Measurements from ENCODE around the gene FAN1. TPM values are rescaled to one million over a fixed set of nuclear protein-coding genes. Genes with fewer than 3 reads are reported as not detected.

Gene FAN1
- total and polyA plus RNA-seq, 2 of the 13 experiments (the other 11 are each of a cell fraction or from before 2014, with no cell fraction given): 10.8 to 20.1 TPM

DNA sequence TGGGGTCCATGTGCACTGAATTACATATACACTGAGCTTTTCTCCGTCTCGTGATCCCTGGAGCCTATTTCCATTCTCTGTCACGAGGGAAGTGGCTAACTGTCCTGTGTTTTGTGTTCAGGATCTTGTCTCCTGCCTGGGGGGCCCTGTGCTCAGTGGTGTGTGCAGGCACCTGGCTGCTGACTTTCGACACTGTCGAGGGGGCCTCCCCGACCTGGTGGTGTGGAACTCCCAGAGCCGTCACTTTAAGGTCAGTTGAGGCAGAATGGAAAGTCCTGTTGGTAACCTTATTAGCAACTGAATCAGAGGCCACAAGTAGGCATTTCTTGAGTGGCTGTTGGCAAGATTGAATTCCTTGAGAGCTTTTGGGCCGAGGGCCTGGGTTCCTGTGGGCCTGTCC, 26.7 kb downstream of the FAN1 start (continued):
- TF ChIP-seq SOX13 (IDR thresholded peaks at IDR 0.05): no peak
- no peak for TF ChIP-seq SOX13 (CRISPR knock-in tag; conservative IDR thresholded peaks at IDR 0.05 in 1 of 2, IDR thresholded peaks at IDR 0.05 in 1 of 2)
- TF ChIP-seq ZNF850 (CRISPR knock-in tag; conservative IDR thresholded peaks at IDR 0.05): no peak
- TF ChIP-seq, protein P1, sequence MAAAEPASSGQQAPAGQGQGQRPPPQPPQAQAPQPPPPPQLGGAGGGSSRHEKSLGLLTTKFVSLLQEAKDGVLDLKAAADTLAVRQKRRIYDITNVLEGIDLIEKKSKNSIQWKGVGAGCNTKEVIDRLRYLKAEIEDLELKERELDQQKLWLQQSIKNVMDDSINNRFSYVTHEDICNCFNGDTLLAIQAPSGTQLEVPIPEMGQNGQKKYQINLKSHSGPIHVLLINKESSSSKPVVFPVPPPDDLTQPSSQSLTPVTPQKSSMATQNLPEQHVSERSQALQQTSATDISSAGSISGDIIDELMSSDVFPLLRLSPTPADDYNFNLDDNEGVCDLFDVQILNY (CRISPR knock-in tag; conservative IDR thresholded peaks at IDR 0.05): no peak
- TF ChIP-seq CBX5 (CRISPR knock-in tag; IDR thresholded peaks at IDR 0.05; ENCODE audit: borderline replicate concordance): no peak
- TF ChIP-seq, protein P2, sequence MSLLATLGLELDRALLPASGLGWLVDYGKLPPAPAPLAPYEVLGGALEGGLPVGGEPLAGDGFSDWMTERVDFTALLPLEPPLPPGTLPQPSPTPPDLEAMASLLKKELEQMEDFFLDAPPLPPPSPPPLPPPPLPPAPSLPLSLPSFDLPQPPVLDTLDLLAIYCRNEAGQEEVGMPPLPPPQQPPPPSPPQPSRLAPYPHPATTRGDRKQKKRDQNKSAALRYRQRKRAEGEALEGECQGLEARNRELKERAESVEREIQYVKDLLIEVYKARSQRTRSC (CRISPR knock-in tag; IDR thresholded peaks at IDR 0.05; ENCODE audit: low read depth): no peak
- no peak for TF ChIP-seq XRCC5 (optimal IDR thresholded peaks at IDR 0.05; ENCODE audit: low read length)
- no peak for TF ChIP-seq BRCA1 (CRISPR knock-in tag; IDR thresholded peaks at IDR 0.05)
- TF ChIP-seq CHD4 (IDR thresholded peaks at IDR 0.05; ENCODE audit: borderline replicate concordance, low read length): no peak

DNA sequence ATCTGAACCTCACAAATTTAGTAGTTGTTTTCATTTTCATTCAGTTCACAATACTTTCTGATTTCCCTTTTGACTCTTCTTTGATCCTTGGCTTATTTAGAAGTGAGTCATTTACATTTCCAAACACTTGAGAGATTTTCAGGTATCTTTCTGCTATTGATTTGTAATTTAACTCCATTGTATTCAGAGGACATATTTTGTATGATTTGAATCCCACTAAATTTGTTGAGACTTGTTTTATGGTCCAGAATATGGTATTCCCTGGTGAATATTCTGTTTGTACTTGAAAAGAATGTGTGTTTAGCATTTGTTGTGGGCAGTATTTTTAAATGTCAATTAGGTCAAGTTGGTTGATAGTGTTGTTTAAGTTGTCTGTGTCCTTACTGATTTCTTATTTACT, 29.6 kb downstream of the FAN1 start:
- CTCF ChIA-PET (ENCODE audit: low intra/inter-chr PET ratio, low total read pairs): no interaction called here
- ATAC-seq (no peak), DNase-seq (ENCODE audit: low spot score) (no peak), FAIRE-seq (no peak)
- in situ Hi-C loops (cut with HindIII; ENCODE audit: extremely low pct_ligation_motif_present, low pct_unique_long_range_greater_than_20kb): no loop called here
- H3K9ac ChIP-seq (ENCODE audit: insufficient read depth, low read depth, low read length): no peak overlapping the region
- no peak overlapping the region for H2AFZ ChIP-seq (ENCODE audit: low read length)
- H3K27ac ChIP-seq (ENCODE audit: extremely low read length, insufficient read depth, low read length): no peak overlapping the region
- POLR2A ChIA-PET: no interaction called here
- no peaks in the 10 kb centered on the region for H4K20me1 ChIP-seq (ENCODE audit: insufficient read depth, low read length)
- no peak overlapping the region for H3K4me2 ChIP-seq (ENCODE audit: low read depth, low read length)
- no peaks in the 10 kb centered on the region for H3K9me3 ChIP-seq (ENCODE audit: low read length)
- H3K4me1 ChIP-seq (ENCODE audit: insufficient read depth, low read length): no peaks in the 10 kb centered on the region
- no peaks in the 10 kb centered on the region for H3K27me3 ChIP-seq (ENCODE audit: control insufficient read depth in 1 of 2, insufficient read depth in 2 of 2, low read length in 2 of 2)
- no TSS peak for BruUV-seq (replicated peaks)
- H3K79me2 ChIP-seq (ENCODE audit: insufficient read depth, low read length): no peaks in the 10 kb centered on the region
- intact Hi-C loops (cut with micrococcal nuclease; ENCODE audit: unreplicated experiment): no loop called here
- no peak overlapping the region for H3K4me3 ChIP-seq (replicated peaks in 1 of 3; ENCODE audit: insufficient read depth in 1 of 3, low read depth in 2 of 3, low read length in 3 of 3)
- peaks cover 10 to 44% of the 10 kb centered on the region in 2 experiments for H3K36me3 ChIP-seq (replicated peaks in 1 of 2; ENCODE audit: control insufficient read depth in 1 of 2, insufficient read depth in 2 of 2, low read length in 2 of 2)
- TF ChIP-seq ZNF12 (CRISPR knock-in tag; IDR thresholded peaks at IDR 0.05) (no peak), STAG1 (CRISPR knock-in tag; IDR thresholded peaks at IDR 0.05) (no peak), SPEN (CRISPR knock-in tag; IDR thresholded peaks at IDR 0.05; ENCODE audit: low read depth) (no peak), HNF4G (IDR thresholded peaks at IDR 0.05; ENCODE audit: borderline replicate concordance, low read depth, low read length) (no peak), HNF4G (CRISPR knock-in tag; IDR thresholded peaks at IDR 0.05; ENCODE audit: borderline replicate concordance, low read depth) (no peak), YY1 (IDR thresholded peaks at IDR 0.05; ENCODE audit: insufficient read depth, insufficient replicate concordance, low read depth, low read length) (no peak)
- TF ChIP-seq, protein P3, sequence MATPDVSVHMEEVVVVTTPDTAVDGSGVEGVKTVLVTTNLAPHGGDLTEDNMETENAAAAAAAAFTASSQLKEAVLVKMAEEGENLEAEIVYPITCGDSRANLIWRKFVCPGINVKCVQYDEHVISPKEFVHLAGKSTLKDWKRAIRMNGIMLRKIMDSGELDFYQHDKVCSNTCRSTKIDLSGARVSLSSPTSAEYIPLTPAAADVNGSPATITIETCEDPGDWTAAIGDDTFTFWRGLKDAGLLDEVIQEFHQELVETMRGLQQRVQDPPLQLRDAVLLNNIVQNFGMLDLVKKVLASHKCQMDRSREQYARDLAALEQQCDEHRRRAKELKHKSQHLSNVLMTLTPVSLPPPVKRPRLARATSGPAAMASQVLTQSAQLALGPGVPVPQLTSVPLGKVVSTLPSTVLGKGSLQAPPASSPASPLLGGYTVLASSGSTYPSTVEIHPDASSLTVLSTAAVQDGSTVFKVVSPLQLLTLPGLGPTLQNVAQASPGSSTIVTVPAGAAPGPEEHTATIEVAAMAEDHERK (CRISPR knock-in tag; IDR thresholded peaks at IDR 0.05; ENCODE audit: low read depth): no peak
- TF ChIP-seq, protein P4, sequence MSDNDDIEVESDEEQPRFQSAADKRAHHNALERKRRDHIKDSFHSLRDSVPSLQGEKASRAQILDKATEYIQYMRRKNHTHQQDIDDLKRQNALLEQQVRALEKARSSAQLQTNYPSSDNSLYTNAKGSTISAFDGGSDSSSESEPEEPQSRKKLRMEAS (IDR thresholded peaks at IDR 0.05): no peak
- TF ChIP-seq, protein P5, sequence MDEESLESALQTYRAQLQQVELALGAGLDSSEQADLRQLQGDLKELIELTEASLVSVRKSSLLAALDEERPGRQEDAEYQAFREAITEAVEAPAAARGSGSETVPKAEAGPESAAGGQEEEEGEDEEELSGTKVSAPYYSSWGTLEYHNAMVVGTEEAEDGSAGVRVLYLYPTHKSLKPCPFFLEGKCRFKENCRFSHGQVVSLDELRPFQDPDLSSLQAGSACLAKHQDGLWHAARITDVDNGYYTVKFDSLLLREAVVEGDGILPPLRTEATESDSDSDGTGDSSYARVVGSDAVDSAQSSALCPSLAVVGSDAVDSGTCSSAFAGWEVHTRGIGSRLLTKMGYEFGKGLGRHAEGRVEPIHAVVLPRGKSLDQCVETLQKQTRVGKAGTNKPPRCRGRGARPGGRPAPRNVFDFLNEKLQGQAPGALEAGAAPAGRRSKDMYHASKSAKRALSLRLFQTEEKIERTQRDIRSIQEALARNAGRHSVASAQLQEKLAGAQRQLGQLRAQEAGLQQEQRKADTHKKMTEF (CRISPR knock-in tag; IDR thresholded peaks at IDR 0.05): no peak
